GM12891 (cell line): ENCODE data around the gene EPS8.

Experiments used
- POLR2A ChIP-seq: IDR thresholded peaks from 2 replicates; pipeline ENCODE4 v1.6.1; 2011; ENCODE audit warnings: low read depth, low read length, control low read depth
- TAF1 ChIP-seq: IDR thresholded peaks from 2 replicates; pipeline ENCODE4 v1.6.1; 2011; ENCODE audit warnings: low read depth, low read length, control low read depth

DNA sequence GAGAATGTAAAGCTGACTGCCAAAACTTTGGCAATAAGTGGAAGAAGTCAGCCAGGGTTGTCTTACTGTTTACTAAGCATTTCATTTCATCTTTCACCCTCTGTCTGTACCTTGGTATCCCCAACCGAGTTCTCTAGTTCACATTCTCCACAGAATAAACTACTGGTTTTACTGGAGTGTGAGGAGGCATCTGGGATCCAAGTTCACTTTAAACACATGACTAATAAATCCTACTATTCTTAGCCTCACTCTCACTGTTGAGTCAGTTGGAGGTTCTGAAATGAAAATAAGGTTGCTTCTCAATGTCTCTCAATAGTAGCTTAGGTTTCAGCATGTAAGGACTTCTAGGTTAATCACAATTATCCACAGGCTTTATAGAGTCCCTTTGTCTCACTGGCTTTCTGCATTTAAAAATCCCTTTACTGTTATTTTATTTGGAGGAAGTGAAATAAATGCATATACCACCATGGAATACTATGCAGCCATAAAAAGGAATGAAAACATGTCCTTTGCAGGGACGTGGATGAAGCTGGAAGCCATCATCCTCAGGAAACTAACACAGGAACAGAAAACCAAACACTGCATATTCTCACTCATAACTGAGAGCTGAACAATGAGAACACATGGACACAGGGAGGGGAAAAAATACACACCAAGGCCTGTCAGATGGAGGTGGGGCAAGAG is 95.8 kb downstream of the EPS8 start:
- TF ChIP-seq TAF1 (no peak), POLR2A (no peak)
